Keratinocyte (primary cell): ENCODE results near the gene ALPK1. TPM values are rescaled to one million over a fixed set of nuclear protein-coding genes. Genes with fewer than 3 reads are reported as not detected.

Source experiments
- DNase-seq: peaks from one replicate; pipeline ENCODE4 v3.0.0-alpha.2; 2011; ENCODE audit warnings: low read depth, missing footprints, low spot score
- FAIRE-seq: peaks from 2 replicates; lab custom pipeline; 2011; peaks lifted over from hg19 to GRCh38; lab: Jason Lieb, UNC
- H2AFZ ChIP-seq: 2 replicates; pipeline ENCODE4 v1.6.0; 2012; ENCODE audit warnings: low read length, control low read depth, inconsistent platforms; ENCODE audit not compliant: control insufficient read depth
- H3K27ac ChIP-seq: 2 replicates; pipeline ENCODE4 v1.5.1; 2011; ENCODE audit warnings: low read length; ENCODE audit not compliant: control insufficient read depth, insufficient read depth
- H3K27me3 ChIP-seq: 3 replicates; pipeline ENCODE4 v1.6.0; 2011; ENCODE audit warnings: low read length; ENCODE audit not compliant: control insufficient read depth, insufficient read depth; ENCODE audit errors: extremely low read depth
- H3K36me3 ChIP-seq, 2 experiments: 2 replicates in 1 of 2; 3 replicates in 1 of 2; pipeline ENCODE4 v1.5.1; 2011; ENCODE audit warnings: low read length in 2 of 2, mild to moderate bottlenecking in 1 of 2; ENCODE audit not compliant: control insufficient read depth in 2 of 2, insufficient read depth in 2 of 2; ENCODE audit errors: extremely low read depth in 1 of 2
- H3K4me1 ChIP-seq: 3 replicates; pipeline ENCODE4 v1.5.1; 2011; ENCODE audit warnings: low read length; ENCODE audit not compliant: control insufficient read depth, insufficient read depth; ENCODE audit errors: extremely low read depth
- H3K4me2 ChIP-seq: 3 replicates; pipeline ENCODE4 v1.6.0; 2011; ENCODE audit warnings: low read depth, low read length; ENCODE audit not compliant: control insufficient read depth, insufficient read depth; ENCODE audit errors: extremely low read depth
- H3K4me3 ChIP-seq, 3 experiments: fragments of 200-600 bp in 1 of 3; sonication (generic) in 1 of 3; 2 replicates in 2 of 3; 3 replicates in 1 of 3; pipeline ENCODE4 v1.5.1; 2011 to 2016; ENCODE audit warnings: low read length in 3 of 3, mild to moderate bottlenecking in 3 of 3, control low read depth in 2 of 3, inconsistent platforms in 1 of 3, low read depth in 1 of 3, mixed read lengths in 1 of 3, mixed run types in 1 of 3, moderate library complexity in 1 of 3; ENCODE audit not compliant: control insufficient read depth in 2 of 3, insufficient read depth in 2 of 3; ENCODE audit errors: extremely low read depth in 1 of 3
- H3K79me2 ChIP-seq: 2 replicates; pipeline ENCODE4 v1.6.0; 2012; ENCODE audit warnings: low read length; ENCODE audit not compliant: control insufficient read depth, insufficient read depth
- H3K9ac ChIP-seq: 3 replicates; pipeline ENCODE4 v1.6.0; 2011; ENCODE audit warnings: low read length; ENCODE audit not compliant: control insufficient read depth, insufficient read depth; ENCODE audit errors: extremely low read depth
- H3K9me1 ChIP-seq: 3 replicates; pipeline ENCODE4 v1.6.0; 2011; ENCODE audit warnings: low read length; ENCODE audit not compliant: control insufficient read depth, insufficient read depth; ENCODE audit errors: extremely low read depth
- H3K9me3 ChIP-seq: 2 replicates; pipeline ENCODE4 v1.5.1; 2012; ENCODE audit warnings: low read depth, low read length; ENCODE audit not compliant: control insufficient read depth
- H4K20me1 ChIP-seq: 3 replicates; pipeline ENCODE4 v1.6.0; 2011; ENCODE audit warnings: low read length; ENCODE audit not compliant: control insufficient read depth, insufficient read depth; ENCODE audit errors: extremely low read depth
- CTCF ChIP-seq, 3 experiments: IDR thresholded peaks in 1 of 3; conservative IDR thresholded peaks in 1 of 3; optimal IDR thresholded peaks in 1 of 3; 2 replicates in 2 of 3; 3 replicates in 1 of 3; pipeline versions ENCODE3 to v1.5.1; 2011; ENCODE audit warnings: low read length in 3 of 3, mild to moderate bottlenecking in 3 of 3, moderate library complexity in 2 of 3, control low read depth in 1 of 3, inconsistent platforms in 1 of 3; ENCODE audit not compliant: insufficient read depth in 2 of 3; ENCODE audit errors: extremely low read depth in 1 of 3
- EZH2 ChIP-seq: IDR thresholded peaks from one replicate; pipeline ENCODE4 v1.6.1; 2012; ENCODE audit warnings: inconsistent platforms, mild to moderate bottlenecking, low read length, moderate library complexity
- dilution Hi-C: fragments of 300-500 bp; cut with MboI; formaldehyde crosslinking; loops from one replicate; pipeline ENCODE4 v1.7.0; 2020; ENCODE audit warnings: low sequenced_read_pairs; ENCODE audit not compliant: extremely low pct_ligation_motif_present
- polyA plus RNA-seq, 5 experiments: library from polyadenylated mRNA; depleted of rRNA in 3 of 5; stranded (reverse) in 3 of 5; stranded (forward) in 1 of 5; unstranded in 1 of 5; fragments of >200 nt; gene quantifications; 1 replicate in 1 of 5; 2 replicates in 3 of 5; 3 replicates in 1 of 5; pipeline versions ENCODE4 v1.2.1 to v1.2.3, GENCODE V29; 2011 to 2012; ENCODE audit warnings: missing spikeins in 2 of 5, low read depth in 1 of 5, low replicate concordance in 1 of 5

Gene ALPK1
- polyA plus RNA-seq, 1 donor (not counting 4 experiments of a cell fraction or from before 2014, with no cell fraction given), result 5.5 TPM

GRCh38 chr4:112361181-112361791, 64.1 kb downstream of the ALPK1 start:
- Histone ChIP-seq H3K4me1 (peaks cover 2% of the 10 kb centered on the region), H3K9me1 (no peaks in the 10 kb centered on the region), H3K4me3 (no peak overlapping the region), H3K79me2 (no peaks in the 10 kb centered on the region), H3K36me3 (no peaks in the 10 kb centered on the region), H3K27me3 (no peaks in the 10 kb centered on the region), H3K27ac (no peak overlapping the region), H3K9me3 (no peaks in the 10 kb centered on the region), H3K9ac (no peak overlapping the region), H3K4me2 (no peak overlapping the region), H4K20me1 (no peaks in the 10 kb centered on the region), H2AFZ (no peak overlapping the region)
- TF ChIP-seq EZH2, result no peak
- TF ChIP-seq CTCF (optimal IDR thresholded peaks at IDR 0.05 in 1 of 3, IDR thresholded peaks at IDR 0.05 in 1 of 3, conservative IDR thresholded peaks at IDR 0.05 in 1 of 3; ENCODE audit: extremely low read depth in 1 of 3, insufficient read depth in 2 of 3, low read length in 3 of 3), result no peak
- dilution Hi-C loops, result no loop called here
- DNase-seq, result no peak
- FAIRE-seq, result no peak

- no peak for TF ChIP-seq EZH2
- no peak for TF ChIP-seq CTCF (optimal IDR thresholded peaks at IDR 0.05 in 1 of 3, IDR thresholded peaks at IDR 0.05 in 1 of 3, conservative IDR thresholded peaks at IDR 0.05 in 1 of 3; ENCODE audit: extremely low read depth in 1 of 3, insufficient read depth in 2 of 3, low read length in 3 of 3)
- Histone ChIP-seq H3K4me1 (peaks cover 15% of the 10 kb centered on the region), H3K36me3 (no peaks in the 10 kb centered on the region), H3K79me2 (no peaks in the 10 kb centered on the region), H3K27ac (no peak overlapping the region), H3K9me3 (no peaks in the 10 kb centered on the region), H3K4me3 (no peak overlapping the region), H2AFZ (no peak overlapping the region), H4K20me1 (no peaks in the 10 kb centered on the region), H3K4me2 (peak overlapping the region; percentile 45), H3K27me3 (no peaks in the 10 kb centered on the region), H3K9me1 (no peaks in the 10 kb centered on the region), H3K9ac (no peak overlapping the region)
- FAIRE-seq (peak; percentile 96), DNase-seq (no peak)
- dilution Hi-C loops, result no loop called here
Measured at GRCh38 chr4:112370466-112370865, 73.3 kb downstream of the ALPK1 start.
